ENCODE data around the gene PCBP3. TPM values are rescaled to one million over a fixed set of nuclear protein-coding genes. Genes with fewer than 3 reads are reported as not detected.

PCBP3 gene
- total and polyA plus RNA-seq, 2 donors (not counting 3 experiments of a cell fraction or from before 2014, with no cell fraction given), result 0.06 to 1.1 TPM

- no peak overlapping the region for H3K4me2 ChIP-seq (ENCODE audit: insufficient read depth, low read length)
- no peaks in the 10 kb centered on the region for H3K9me3 ChIP-seq (replicated peaks; ENCODE audit: control insufficient read depth, insufficient read depth, low read length)
- H3K4me1 ChIP-seq (ENCODE audit: control insufficient read depth, extremely low read depth, insufficient read depth, low read length), result no peaks in the 10 kb centered on the region
- H4K20me1 ChIP-seq (replicated peaks; ENCODE audit: control insufficient read depth, extremely low read depth, insufficient read depth, low read length), result no peaks in the 10 kb centered on the region
- ChIA-PET CTCF (interaction anchor here (0.8 kb wide), 1 partner anchor 81 kb away, joined by 4 read pairs; no protein-coding TSS in a partner anchor), POLR2A (no interaction called here)
- TF ChIP-seq FOS (IDR thresholded peaks at IDR 0.05; ENCODE audit: borderline replicate concordance, insufficient read depth, low read length), result no peak
- TF ChIP-seq CTCF (IDR thresholded peaks at IDR 0.05; ENCODE audit: extremely low read depth in 1 of 2, insufficient read depth in 1 of 2, low read depth in 1 of 2, low read length in 2 of 2), result no peak
- no peak for TF ChIP-seq MAX (IDR thresholded peaks at IDR 0.05; ENCODE audit: insufficient read depth, insufficient read length)
- TF ChIP-seq EZH2 (IDR thresholded peaks at IDR 0.05; ENCODE audit: borderline replicate concordance, low read depth, low read length, severe bottlenecking), result no peak
- no peak for TF ChIP-seq POLR2A (IDR thresholded peaks at IDR 0.05; ENCODE audit: low read depth, low read length)
- TF ChIP-seq GATA2 (IDR thresholded peaks at IDR 0.05; ENCODE audit: insufficient read depth, insufficient read length, low read depth, low read length), result no peak
- TF ChIP-seq POLR2AphosphoS5 (IDR thresholded peaks at IDR 0.05; ENCODE audit: insufficient read depth, low read depth, low read length), result no peak
- no peak for TF ChIP-seq MYC (IDR thresholded peaks at IDR 0.05; ENCODE audit: low read depth, low read length)
- TF ChIP-seq JUN (IDR thresholded peaks at IDR 0.05; ENCODE audit: borderline replicate concordance, insufficient read depth, insufficient read length, low read depth), result no peak
- dilution Hi-C loops (cut with MboI; ENCODE audit: extremely low pct_ligation_motif_present, low sequenced_read_pairs) (no loop called here), intact Hi-C loops (cut with micrococcal nuclease) (no loop called here)
- BruUV-seq (replicated peaks), result no TSS peak
- no peak overlapping the region for H3K27ac ChIP-seq (ENCODE audit: insufficient read depth, low read depth, low read length)
- H3K9ac ChIP-seq (replicated peaks; ENCODE audit: extremely low read depth, insufficient read depth, low read length), result no peak overlapping the region
- H3K9me1 ChIP-seq (replicated peaks; ENCODE audit: control insufficient read depth, extremely low read depth, insufficient read depth, low read length), result no peaks in the 10 kb centered on the region
- DNase-seq (ENCODE audit: low read depth, low spot score) (no peak), FAIRE-seq (no peak)
- H3K27me3 ChIP-seq (ENCODE audit: control insufficient read depth in 2 of 2, insufficient read depth in 2 of 2, low read length in 2 of 2), result peaks cover 0 to 9% of the 10 kb centered on the region in 2 experiments
- no peak overlapping the region for H3K4me3 ChIP-seq (replicated peaks in 1 of 3; ENCODE audit: insufficient read depth in 1 of 3, low read depth in 1 of 3, low read length in 3 of 3)
- no peaks in the 10 kb centered on the region for H3K36me3 ChIP-seq (ENCODE audit: control insufficient read depth in 2 of 2, extremely low read depth in 1 of 2, insufficient read depth in 2 of 2, low read length in 2 of 2)
- H2AFZ ChIP-seq (ENCODE audit: low read depth, low read length), result no peak overlapping the region
- H3K79me2 ChIP-seq (ENCODE audit: control insufficient read depth, insufficient read depth, low read length), result no peaks in the 10 kb centered on the region
Observed at GRCh38 chr21:45636951-45637646, 6.4 kb upstream of the PCBP3 start.

Data from endothelial cell of umbilical vein (primary cell).